HepG2 (cell line): ENCODE measurements around the gene AMHR2. TPM values are rescaled to one million over a fixed set of nuclear protein-coding genes. Genes with fewer than 3 reads are reported as not detected.
A peak's percentile ranks its signal among the peaks of the same experiment; 100 is the strongest.

Source experiments
- ADNP ChIP-seq: sonication (generic); formaldehyde crosslinking; IDR thresholded peaks from 2 replicates; pipeline ENCODE4 v1.4.0; 2020; ENCODE audit warnings: missing genetic modification reagents
- CBX2 ChIP-seq, 2 experiments: fragments of 200-600 bp in 1 of 2; sonication (generic); formaldehyde crosslinking in 1 of 2; IDR thresholded peaks; 2 replicates each; pipeline versions ENCODE4 v1.7.0 to v1.8.1; 2018 to 2022; ENCODE audit warnings: low read depth in 2 of 2, low read length in 1 of 2, mild to moderate bottlenecking in 1 of 2, missing genetic modification reagents in 1 of 2
- MLLT10 ChIP-seq: sonication (generic); formaldehyde crosslinking; IDR thresholded peaks from 2 replicates; pipeline ENCODE4 v1.4.0; 2020; ENCODE audit warnings: missing genetic modification reagents
- MZF1 ChIP-seq: sonication (generic); formaldehyde crosslinking; IDR thresholded peaks from 2 replicates; pipeline ENCODE4 v1.8.1; 2023; ENCODE audit warnings: mild to moderate bottlenecking, missing genetic modification reagents, borderline replicate concordance
- PAWR ChIP-seq: sonication (generic); formaldehyde crosslinking; IDR thresholded peaks from 2 replicates; pipeline ENCODE4 v1.4.0; 2020; ENCODE audit warnings: missing genetic modification reagents, mild to moderate bottlenecking, borderline replicate concordance
- PPARG ChIP-seq: conservative IDR thresholded peaks from 2 replicates; pipeline ENCODE4 v1.6.1; 2016; ENCODE audit warnings: missing biosample characterization, missing genetic modification reagents
- SAFB2 ChIP-seq: sonication (generic); formaldehyde crosslinking; IDR thresholded peaks from 2 replicates; pipeline ENCODE4 v1.5.1; 2020; ENCODE audit warnings: missing genetic modification reagents, low read depth, mild to moderate bottlenecking, borderline replicate concordance
- SETDB1 ChIP-seq: sonication (generic); formaldehyde crosslinking; IDR thresholded peaks from 2 replicates; pipeline ENCODE4 v1.5.1; 2020; ENCODE audit warnings: missing genetic modification reagents, mild to moderate bottlenecking, borderline replicate concordance
- SMAD1 ChIP-seq: sonication (generic); formaldehyde crosslinking; IDR thresholded peaks from 2 replicates; pipeline ENCODE4 v1.4.0; 2020; ENCODE audit warnings: missing genetic modification reagents, low read depth, mild to moderate bottlenecking, borderline replicate concordance
- STAG1 ChIP-seq: sonication (generic); formaldehyde crosslinking; IDR thresholded peaks from 2 replicates; pipeline ENCODE4 v1.4.0; 2020; ENCODE audit warnings: missing genetic modification reagents
- ZKSCAN1 ChIP-seq: fragments of 150-350 bp; IDR thresholded peaks from 2 replicates; pipeline ENCODE4 v1.6.1; 2014; ENCODE audit warnings: low read length
- ZNF225 ChIP-seq: sonication (generic); formaldehyde crosslinking; IDR thresholded peaks from 2 replicates; pipeline ENCODE4 v1.4.0; 2020; ENCODE audit warnings: mild to moderate bottlenecking, missing genetic modification reagents
- ZNF383 ChIP-seq: sonication (generic); formaldehyde crosslinking; IDR thresholded peaks from 2 replicates; pipeline ENCODE4 v1.4.0; 2020; ENCODE audit warnings: missing genetic modification reagents, mild to moderate bottlenecking, borderline replicate concordance
- ZNF550 ChIP-seq: sonication (generic); formaldehyde crosslinking; IDR thresholded peaks from 2 replicates; pipeline ENCODE4 v1.4.0; 2020; ENCODE audit warnings: mild to moderate bottlenecking, missing genetic modification reagents, borderline replicate concordance
- ZNF558 ChIP-seq: sonication (generic); formaldehyde crosslinking; IDR thresholded peaks from 2 replicates; pipeline ENCODE4 v1.9.0; 2022; ENCODE audit warnings: mild to moderate bottlenecking, missing genetic modification reagents, borderline replicate concordance
- ZNF619 ChIP-seq: sonication (generic); formaldehyde crosslinking; IDR thresholded peaks from 2 replicates; pipeline ENCODE4 v1.4.0; 2020; ENCODE audit warnings: mild to moderate bottlenecking, missing genetic modification reagents
- ZNF772 ChIP-seq: sonication (generic); formaldehyde crosslinking; IDR thresholded peaks from 2 replicates; pipeline ENCODE4 v1.5.0; 2020; ENCODE audit warnings: mild to moderate bottlenecking, missing genetic modification reagents
- polyA plus RNA-seq, 8 experiments: library from polyadenylated mRNA; depleted of rRNA in 3 of 8; stranded (reverse) in 7 of 8; unstranded in 1 of 8; fragments of >200 nt; fragmentation: Illumina TruSeq in 4 of 8; extraction: Trizol in 4 of 8; gene quantifications; 2 replicates each; pipeline versions ENCODE4 v1.2.1 to v1.2.3, GENCODE V29; 2011 to 2016; ENCODE audit warnings: low read depth in 4 of 8, missing spikeins in 1 of 8, mixed read lengths in 1 of 8; ENCODE audit not compliant: insufficient read depth in 1 of 8
- total RNA-seq, 5 experiments: library from RNA; depleted of rRNA; stranded (reverse); fragments of >200 nt; fragmentation: Illumina TruSeq; extraction: Trizol; gene quantifications; 2 replicates each; pipeline ENCODE4 v1.2.3, GENCODE V29; 2016; ENCODE audit warnings: low read depth in 1 of 5
- TF ChIP-seq, protein P1 (sequence below): IDR thresholded peaks from 2 replicates; pipeline ENCODE4 v1.6.1; 2012; ENCODE audit warnings: low read length, improper control_type of control experiment
- TF ChIP-seq, protein P2 (sequence below): sonication (generic); formaldehyde crosslinking; IDR thresholded peaks from 2 replicates; pipeline ENCODE4 v1.5.0; 2020; ENCODE audit warnings: missing genetic modification reagents, mild to moderate bottlenecking, borderline replicate concordance
- TF ChIP-seq, protein P3 (sequence below): sonication (generic); formaldehyde crosslinking; IDR thresholded peaks from 2 replicates; pipeline ENCODE4 v1.4.0; 2020; ENCODE audit warnings: mild to moderate bottlenecking, missing genetic modification reagents
- TF ChIP-seq, protein P4 (sequence below): IDR thresholded peaks from 2 replicates; pipeline ENCODE4 v1.6.1; 2016
- TF ChIP-seq, protein P5 (sequence below): sonication (generic); formaldehyde crosslinking; IDR thresholded peaks from 2 replicates; pipeline ENCODE4 v1.4.0; 2020; ENCODE audit warnings: low read depth, mild to moderate bottlenecking, missing genetic modification reagents

The AMHR2 gene
- total and polyA plus RNA-seq, 2 of the 13 experiments (the other 11 are each of a cell fraction or from before 2014, with no cell fraction given) = 0.24 to 0.58 TPM

DNA sequence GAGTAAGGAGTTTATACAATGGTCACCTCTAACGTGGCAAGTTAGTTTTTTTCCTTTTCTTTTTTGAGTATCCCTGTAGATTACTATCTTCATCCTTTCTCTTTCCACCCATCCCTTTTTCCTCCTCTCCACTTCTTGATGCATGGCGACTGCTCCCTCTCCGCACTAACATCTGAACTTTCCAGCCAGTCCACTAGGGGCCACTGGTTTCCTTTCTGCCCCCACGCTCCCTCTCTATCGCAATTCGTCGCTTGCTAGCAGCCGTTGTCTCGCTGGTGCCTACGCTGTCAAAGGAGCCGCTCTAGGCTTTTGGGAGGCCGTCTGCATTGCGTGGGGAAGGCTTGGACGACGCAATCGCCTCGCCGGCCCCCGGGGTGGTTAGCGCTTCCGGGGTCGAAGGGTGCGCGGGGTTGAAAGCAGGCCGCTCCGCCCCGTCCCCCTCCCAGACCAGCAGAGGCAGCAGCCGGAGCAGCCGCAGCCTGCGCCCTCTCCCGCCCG, 28.1 kb downstream of the AMHR2 start, which contains the start of gene PCBP2 (continued):
- TF ChIP-seq SAFB2 (no peak), CBX2 (IDR thresholded peaks at IDR 0.05; ENCODE audit: low read depth, low read length) (no peak), CBX2 (CRISPR knock-in tag; IDR thresholded peaks at IDR 0.05; ENCODE audit: low read depth) (no peak), PAWR (CRISPR knock-in tag) (no peak), ZNF558 (CRISPR knock-in tag) (no peak), ADNP (CRISPR knock-in tag) (no peak), SETDB1 (no peak), ZNF225 (CRISPR knock-in tag) (no peak), ZNF619 (CRISPR knock-in tag) (no peak), MZF1 (CRISPR knock-in tag) (no peak), ZKSCAN1 (no peak), STAG1 (peak; percentile 21; the same call in 1 of the 2 replicates), MLLT10 (CRISPR knock-in tag) (no peak), ZNF383 (no peak), ZNF550 (no peak), ZNF772 (CRISPR knock-in tag) (peak; percentile 78; the same call in 1 of the 2 replicates), SMAD1 (CRISPR knock-in tag) (no peak), PPARG (CRISPR knock-in tag) (peak; percentile 49)
- TF ChIP-seq, protein P1, sequence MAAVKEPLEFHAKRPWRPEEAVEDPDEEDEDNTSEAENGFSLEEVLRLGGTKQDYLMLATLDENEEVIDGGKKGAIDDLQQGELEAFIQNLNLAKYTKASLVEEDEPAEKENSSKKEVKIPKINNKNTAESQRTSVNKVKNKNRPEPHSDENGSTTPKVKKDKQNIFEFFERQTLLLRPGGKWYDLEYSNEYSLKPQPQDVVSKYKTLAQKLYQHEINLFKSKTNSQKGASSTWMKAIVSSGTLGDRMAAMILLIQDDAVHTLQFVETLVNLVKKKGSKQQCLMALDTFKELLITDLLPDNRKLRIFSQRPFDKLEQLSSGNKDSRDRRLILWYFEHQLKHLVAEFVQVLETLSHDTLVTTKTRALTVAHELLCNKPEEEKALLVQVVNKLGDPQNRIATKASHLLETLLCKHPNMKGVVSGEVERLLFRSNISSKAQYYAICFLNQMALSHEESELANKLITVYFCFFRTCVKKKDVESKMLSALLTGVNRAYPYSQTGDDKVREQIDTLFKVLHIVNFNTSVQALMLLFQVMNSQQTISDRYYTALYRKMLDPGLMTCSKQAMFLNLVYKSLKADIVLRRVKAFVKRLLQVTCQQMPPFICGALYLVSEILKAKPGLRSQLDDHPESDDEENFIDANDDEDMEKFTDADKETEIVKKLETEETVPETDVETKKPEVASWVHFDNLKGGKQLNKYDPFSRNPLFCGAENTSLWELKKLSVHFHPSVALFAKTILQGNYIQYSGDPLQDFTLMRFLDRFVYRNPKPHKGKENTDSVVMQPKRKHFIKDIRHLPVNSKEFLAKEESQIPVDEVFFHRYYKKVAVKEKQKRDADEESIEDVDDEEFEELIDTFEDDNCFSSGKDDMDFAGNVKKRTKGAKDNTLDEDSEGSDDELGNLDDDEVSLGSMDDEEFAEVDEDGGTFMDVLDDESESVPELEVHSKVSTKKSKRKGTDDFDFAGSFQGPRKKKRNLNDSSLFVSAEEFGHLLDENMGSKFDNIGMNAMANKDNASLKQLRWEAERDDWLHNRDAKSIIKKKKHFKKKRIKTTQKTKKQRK = no peak
- TF ChIP-seq, protein P2, sequence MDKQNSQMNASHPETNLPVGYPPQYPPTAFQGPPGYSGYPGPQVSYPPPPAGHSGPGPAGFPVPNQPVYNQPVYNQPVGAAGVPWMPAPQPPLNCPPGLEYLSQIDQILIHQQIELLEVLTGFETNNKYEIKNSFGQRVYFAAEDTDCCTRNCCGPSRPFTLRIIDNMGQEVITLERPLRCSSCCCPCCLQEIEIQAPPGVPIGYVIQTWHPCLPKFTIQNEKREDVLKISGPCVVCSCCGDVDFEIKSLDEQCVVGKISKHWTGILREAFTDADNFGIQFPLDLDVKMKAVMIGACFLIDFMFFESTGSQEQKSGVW (CRISPR knock-in tag) = no peak
- TF ChIP-seq, protein P3, sequence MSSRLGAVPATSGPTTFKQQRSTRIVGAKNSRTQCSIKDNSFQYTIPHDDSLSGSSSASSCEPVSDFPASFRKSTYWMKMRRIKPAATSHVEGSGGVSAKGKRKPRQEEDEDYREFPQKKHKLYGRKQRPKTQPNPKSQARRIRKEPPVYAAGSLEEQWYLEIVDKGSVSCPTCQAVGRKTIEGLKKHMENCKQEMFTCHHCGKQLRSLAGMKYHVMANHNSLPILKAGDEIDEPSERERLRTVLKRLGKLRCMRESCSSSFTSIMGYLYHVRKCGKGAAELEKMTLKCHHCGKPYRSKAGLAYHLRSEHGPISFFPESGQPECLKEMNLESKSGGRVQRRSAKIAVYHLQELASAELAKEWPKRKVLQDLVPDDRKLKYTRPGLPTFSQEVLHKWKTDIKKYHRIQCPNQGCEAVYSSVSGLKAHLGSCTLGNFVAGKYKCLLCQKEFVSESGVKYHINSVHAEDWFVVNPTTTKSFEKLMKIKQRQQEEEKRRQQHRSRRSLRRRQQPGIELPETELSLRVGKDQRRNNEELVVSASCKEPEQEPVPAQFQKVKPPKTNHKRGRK = no peak
- TF ChIP-seq, protein P4, sequence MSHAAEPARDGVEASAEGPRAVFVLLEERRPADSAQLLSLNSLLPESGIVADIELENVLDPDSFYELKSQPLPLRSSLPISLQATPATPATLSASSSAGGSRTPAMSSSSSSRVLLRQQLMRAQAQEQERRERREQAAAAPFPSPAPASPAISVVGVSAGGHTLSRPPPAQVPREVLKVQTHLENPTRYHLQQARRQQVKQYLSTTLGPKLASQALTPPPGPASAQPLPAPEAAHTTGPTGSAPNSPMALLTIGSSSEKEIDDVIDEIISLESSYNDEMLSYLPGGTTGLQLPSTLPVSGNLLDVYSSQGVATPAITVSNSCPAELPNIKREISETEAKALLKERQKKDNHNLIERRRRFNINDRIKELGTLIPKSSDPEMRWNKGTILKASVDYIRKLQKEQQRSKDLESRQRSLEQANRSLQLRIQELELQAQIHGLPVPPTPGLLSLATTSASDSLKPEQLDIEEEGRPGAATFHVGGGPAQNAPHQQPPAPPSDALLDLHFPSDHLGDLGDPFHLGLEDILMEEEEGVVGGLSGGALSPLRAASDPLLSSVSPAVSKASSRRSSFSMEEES (CRISPR knock-in tag) = 0 out of 2 replicates have a peak, but pooled peaks have one; percentile 33
- TF ChIP-seq, protein P5, sequence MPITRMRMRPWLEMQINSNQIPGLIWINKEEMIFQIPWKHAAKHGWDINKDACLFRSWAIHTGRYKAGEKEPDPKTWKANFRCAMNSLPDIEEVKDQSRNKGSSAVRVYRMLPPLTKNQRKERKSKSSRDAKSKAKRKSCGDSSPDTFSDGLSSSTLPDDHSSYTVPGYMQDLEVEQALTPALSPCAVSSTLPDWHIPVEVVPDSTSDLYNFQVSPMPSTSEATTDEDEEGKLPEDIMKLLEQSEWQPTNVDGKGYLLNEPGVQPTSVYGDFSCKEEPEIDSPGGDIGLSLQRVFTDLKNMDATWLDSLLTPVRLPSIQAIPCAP (CRISPR knock-in tag) = no peak
